DOHH2 (cell line): ENCODE results near the gene CCDC89.

Experiments used
- EZH2phosphoT487 ChIP-seq: fragments of 200-600 bp; sonication (generic); IDR thresholded peaks from 2 replicates; pipeline ENCODE4 v1.6.1; 2017; ENCODE audit warnings: borderline replicate concordance, mild to moderate bottlenecking, antibody characterized with exemption, low read length, moderate library complexity, mixed read lengths
- TF ChIP-seq, protein P1 (sequence below): fragments of 200-600 bp; sonication (generic); IDR thresholded peaks from one replicate; pipeline ENCODE4 v1.5.1; 2014; ENCODE audit warnings: antibody characterized with exemption, mild to moderate bottlenecking, low read depth, low read length; ENCODE audit not compliant: poor library complexity, severe bottlenecking

DNA sequence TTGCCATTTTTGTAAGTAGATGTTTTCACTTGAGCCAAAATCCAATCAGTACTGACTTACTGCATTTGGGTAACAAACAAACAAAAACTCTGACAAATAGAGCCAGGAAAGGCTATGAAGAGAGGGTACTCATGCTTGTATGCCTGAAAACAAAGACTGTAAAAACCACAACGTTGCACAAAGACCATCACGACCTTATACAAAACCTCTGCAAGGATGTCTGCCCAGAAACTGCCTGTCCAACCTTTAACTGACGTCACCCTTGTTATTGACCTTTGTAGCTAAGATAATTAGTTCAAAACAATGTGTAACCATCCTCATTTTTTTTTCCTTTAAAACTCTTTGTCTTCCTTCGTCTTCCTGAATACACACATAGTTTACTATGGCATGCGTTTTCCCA, 20.3 kb downstream of the CCDC89 start:
- TF ChIP-seq, protein P1, sequence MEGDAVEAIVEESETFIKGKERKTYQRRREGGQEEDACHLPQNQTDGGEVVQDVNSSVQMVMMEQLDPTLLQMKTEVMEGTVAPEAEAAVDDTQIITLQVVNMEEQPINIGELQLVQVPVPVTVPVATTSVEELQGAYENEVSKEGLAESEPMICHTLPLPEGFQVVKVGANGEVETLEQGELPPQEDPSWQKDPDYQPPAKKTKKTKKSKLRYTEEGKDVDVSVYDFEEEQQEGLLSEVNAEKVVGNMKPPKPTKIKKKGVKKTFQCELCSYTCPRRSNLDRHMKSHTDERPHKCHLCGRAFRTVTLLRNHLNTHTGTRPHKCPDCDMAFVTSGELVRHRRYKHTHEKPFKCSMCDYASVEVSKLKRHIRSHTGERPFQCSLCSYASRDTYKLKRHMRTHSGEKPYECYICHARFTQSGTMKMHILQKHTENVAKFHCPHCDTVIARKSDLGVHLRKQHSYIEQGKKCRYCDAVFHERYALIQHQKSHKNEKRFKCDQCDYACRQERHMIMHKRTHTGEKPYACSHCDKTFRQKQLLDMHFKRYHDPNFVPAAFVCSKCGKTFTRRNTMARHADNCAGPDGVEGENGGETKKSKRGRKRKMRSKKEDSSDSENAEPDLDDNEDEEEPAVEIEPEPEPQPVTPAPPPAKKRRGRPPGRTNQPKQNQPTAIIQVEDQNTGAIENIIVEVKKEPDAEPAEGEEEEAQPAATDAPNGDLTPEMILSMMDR, result no peak
- no peak for TF ChIP-seq EZH2phosphoT487
